NAMALWA (cell line): ENCODE measurements around the gene ORC6.
A peak's percentile ranks its signal among the peaks of the same experiment; 100 is the strongest.
"Not testable (repeated sequence)": the region's sequence is repeated elsewhere in the genome, so short reads cannot be mapped to it uniquely, and the experiment has no call there.

Source experiments
- DNase-seq: peaks from one replicate; pipeline ENCODE4 v3.0.0-alpha.2; 2015; ENCODE audit warnings: low spot score

ORC6 gene, protein sequence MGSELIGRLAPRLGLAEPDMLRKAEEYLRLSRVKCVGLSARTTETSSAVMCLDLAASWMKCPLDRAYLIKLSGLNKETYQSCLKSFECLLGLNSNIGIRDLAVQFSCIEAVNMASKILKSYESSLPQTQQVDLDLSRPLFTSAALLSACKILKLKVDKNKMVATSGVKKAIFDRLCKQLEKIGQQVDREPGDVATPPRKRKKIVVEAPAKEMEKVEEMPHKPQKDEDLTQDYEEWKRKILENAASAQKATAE

GRCh38 chr16:46689365-46690280 lies at the start of gene ORC6:
Gene ORC6, plus strand, starts transcription at chr16:46689659. Its CDS starts 47 bp downstream, at chr16:46689706.
- DNase-seq, result peak; percentile 97

- no peak for DNase-seq
These were observed 40.8 kb upstream of the ORC6 start for GRCh38 chr16:46648656-46649055.

GRCh38 chr16:46649588-46650253 lies 39.7 kb upstream of the ORC6 start:
- DNase-seq, result no peak

- DNase-seq, result no peak
These were observed 39.2 kb upstream of the ORC6 start for GRCh38 chr16:46650254-46650623.

- DNase-seq, result no peak
These were observed 38.2 kb upstream of the ORC6 start for GRCh38 chr16:46651305-46651704.

DNA sequence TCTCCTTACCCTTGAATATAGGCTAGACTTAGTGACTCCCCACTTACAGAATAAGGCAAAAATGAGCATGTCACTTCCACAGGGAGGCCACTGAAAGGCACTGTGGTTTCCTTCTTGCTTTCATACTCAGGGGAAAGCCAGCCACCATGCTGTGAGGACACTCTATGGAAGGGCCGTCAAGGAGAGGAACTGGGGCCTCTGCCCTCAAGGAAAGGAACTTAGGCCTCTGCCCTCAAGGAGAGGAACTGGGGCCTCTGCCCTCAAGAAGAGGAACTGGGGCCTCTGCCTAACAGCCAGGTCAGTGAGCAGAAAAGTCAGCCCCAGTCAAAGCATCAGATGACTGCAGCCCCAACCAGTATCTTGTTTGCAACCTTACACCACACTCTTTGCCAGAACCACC lies 30.5 kb upstream of the ORC6 start:
- DNase-seq, result peak; percentile 20

DNA sequence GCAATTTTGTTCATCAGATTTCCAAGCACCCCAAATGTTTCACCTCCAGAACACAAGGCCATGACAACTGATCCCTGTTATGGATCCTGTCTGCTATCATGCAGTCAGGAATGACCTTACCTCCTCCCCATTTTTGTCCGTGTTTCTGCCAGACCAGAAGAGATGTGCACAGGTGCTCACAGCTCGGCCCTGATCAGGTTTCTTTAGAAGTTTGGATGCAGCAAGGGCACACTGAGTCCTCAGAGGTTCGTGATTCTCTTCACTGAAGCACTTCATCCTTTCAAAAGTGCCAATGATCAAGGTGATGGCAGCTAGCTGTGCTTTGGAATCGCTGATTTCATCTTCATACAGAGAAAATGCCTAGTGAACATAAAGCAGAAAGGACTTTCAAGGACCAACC lies 27.3 kb upstream of the ORC6 start:
- no peak for DNase-seq

DNA sequence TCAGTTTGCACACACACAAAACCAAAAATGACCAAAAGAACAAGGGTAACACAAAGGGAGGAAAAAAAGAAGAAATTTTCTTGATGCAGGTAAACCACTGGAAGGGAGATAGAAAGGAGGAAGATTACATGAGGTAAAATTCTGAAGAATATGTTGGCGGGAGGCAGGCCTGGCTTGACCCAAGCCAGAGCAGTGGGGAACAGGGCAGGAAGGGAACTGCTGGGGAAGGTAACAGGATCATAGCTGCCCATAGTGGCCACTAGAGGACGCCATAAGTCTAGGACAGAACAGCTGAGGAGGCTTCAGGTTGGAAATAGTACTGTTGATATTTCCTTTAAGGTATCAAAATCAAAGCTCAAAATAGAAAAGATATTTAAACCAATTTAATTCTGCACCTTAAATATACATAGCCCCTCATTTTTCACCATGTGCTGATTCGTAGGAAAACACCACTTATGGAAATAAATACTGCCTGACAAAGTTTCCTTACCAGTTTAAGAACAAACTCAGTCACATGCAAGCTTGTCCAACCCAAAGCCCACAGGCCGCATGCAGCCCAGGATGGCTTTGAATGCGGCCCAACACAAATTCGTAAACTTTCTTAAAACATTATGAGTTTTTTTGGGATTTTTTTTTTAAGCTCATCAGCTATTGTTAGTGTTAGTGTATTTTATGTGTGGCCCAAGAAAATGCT lies 16.0 kb upstream of the ORC6 start:
- peak; percentile 81 for DNase-seq

- DNase-seq, result not testable (repeated sequence)
These were observed 11.5 kb upstream of the ORC6 start for GRCh38 chr16:46677943-46678342.

DNA sequence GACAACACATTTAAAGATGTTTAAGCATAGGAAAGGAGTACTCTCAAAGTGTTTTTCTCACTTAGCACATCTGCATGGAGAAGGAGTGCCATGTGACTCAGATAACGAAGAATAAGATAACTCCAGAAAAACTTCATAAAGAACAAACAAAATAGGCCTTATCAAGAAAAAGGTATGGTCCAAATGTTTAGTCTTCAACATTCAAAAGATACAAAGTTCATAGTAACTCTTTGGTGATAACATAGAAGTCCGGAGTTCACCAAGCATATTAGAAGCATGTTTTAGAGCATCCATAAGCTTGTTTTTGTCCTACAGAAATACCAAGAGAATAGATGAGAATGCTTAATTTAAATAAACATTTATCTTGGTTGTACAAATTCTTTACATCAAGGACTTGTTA lies 7.6 kb upstream of the ORC6 start:
- DNase-seq, result not testable (repeated sequence)

GRCh38 chr16:46686815-46687473 lies 2.5 kb upstream of the ORC6 start:
- DNase-seq, result no peak

DNA sequence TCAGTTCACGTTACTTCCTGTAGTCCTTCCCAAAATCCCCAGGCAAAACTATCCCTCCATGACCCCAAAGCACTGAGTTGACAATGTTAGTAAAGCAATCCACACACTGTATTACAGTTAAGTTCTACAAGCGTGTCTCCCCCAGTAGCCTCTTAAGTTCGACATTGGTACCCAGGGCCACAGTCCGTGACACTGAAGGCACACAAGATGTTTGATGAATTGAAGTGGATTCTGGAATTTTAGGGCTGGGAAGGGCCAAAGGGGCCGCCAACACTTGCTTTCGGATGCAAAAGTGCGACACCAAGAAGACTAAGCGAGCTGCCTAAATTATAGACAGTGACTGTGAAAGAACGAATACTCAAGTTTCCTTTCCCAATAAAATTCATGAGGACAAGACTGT lies 2.0 kb upstream of the ORC6 start:
- DNase-seq, result no peak

GRCh38 chr16:46688101-46688653 lies 1.3 kb upstream of the ORC6 start:
- DNase-seq, result no peak

DNA sequence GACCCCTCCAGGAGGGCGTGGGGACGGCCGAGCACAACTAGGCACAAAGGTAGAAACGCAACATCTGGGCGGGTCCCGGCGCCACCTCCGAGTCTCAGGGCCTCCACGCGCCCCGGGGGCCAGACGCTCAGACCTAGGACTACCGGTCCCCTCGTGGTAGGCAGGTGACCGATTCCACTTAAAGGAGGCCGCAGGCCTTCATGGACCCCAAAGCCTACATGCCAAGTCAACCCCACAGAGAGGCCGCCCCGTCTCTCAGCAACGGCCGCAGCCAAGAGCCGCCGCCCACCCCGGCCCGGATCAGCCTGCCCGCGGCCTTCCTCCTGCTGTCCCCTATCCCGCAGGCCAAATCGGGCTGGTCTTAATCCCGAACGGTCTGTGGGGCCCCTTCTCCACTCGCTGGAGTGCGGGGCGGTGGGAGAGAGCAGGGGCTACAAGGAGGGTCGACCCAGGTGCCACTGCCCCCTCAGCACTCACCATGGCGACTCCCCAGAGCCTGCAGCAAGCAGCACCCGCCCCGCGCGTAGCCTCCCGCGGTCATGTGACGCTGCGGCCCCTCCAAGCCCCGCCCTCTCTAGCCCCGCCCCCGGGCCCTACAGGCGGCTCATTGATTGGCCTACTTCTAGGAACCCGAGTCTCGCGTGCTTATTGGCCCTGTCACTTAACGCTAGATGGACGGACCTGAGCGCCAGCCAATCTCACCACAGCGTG lies 650 bp upstream of the ORC6 start, which contains the start of gene VPS35:
VPS35 (minus strand) TSS at position 525 of the 711 bp plus-strand sequence; CDS start at position 480, 45 bp downstream.
- peak; percentile 99 for DNase-seq

- DNase-seq, result no peak
These were observed 1.1 kb downstream of the ORC6 start for GRCh38 chr16:46690281-46691178.

DNA sequence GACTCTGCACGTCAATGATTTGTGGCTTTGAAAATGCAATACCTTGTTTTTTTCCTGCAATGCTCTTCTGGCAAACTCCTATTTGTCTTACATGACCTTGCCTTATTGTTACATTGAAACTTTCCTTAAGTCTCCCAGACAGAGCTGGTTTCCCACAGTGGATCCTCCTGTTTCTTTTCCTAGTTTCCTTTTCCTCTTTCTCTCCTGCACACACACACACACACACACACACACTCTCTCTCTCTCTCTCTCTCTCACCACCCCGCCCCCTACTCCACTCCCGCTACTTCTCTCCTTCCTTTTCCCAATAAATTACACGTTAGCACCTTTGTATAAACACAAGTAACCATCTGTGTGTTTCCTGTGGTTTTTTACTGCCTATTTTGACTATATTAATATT lies 2.3 kb downstream of the ORC6 start:
- no peak for DNase-seq

DNA sequence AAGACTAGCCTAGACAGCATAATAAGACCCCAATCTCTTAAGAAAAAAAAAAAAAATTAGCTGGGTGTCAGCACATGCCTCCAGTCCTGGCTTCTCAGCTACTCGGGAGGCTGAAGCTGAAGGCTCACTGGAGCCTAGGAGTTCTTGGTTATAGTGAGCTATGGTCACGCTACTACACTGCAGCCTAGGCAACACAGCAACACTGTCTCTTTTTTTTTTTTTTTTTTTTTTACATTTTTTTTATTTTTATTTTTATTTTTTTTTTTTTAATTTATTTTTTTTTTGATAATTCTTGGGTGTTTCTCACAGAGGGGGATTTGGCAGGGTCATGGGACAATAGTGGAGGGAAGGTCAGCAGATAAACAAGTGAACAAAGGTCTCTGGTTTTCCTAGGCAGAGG lies 4.1 kb downstream of the ORC6 start:
- no peak for DNase-seq

DNA sequence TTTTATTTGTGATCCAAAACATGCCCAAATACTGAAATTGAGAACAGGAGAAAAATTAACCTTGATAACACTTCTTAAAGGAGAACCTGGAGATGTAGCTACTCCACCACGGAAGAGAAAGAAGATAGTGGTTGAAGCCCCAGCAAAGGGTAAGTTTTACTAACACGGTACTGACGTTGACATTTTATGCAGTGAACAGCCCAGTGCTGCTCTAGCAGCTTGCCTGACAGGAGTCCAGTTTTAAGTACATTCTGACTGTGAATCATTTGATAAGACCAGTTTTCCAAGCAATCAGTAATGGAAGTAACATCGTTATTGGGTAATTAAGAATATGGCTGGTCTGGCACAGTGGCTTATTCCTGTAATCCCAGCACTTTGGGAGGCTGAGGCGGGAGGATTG lies 6.5 kb downstream of the ORC6 start:
- DNase-seq, result no peak

DNA sequence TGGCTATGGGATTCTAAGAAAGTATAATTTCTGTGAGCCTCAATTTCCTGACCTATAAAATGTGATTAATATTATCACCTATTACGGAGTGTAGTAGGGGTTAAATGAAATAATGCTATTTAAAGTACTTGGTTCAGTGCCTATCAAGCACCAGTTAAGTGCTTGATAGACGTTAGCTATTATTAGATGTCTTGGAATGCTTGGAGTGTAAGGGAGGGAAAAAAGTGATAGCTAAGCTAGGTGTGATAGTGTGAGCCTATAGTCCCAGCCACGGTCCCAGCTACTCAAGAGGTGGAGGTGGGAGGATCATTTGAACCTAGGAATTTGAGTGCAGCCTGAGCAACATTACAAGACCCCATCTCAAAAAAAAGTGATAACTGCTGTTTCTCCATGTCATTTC lies 7.5 kb downstream of the ORC6 start:
- no peak for DNase-seq

- no peak for DNase-seq
These were observed 10.6 kb downstream of the ORC6 start for GRCh38 chr16:46700048-46700447.
